Endothelial cell of umbilical vein (primary cell): ENCODE measurements around the gene TNS4.

Experiments used
- CTCF ChIP-seq, 2 donors: IDR thresholded peaks; 1 replicate in 1 of 2; 2 replicates in 1 of 2; pipeline ENCODE4 v1.5.1; 2011; ENCODE audit warnings: low read length in 2 of 2, mild to moderate bottlenecking in 2 of 2, moderate library complexity in 2 of 2, control low read depth in 1 of 2, inconsistent platforms in 1 of 2, low read depth in 1 of 2; ENCODE audit not compliant: insufficient read depth in 1 of 2; ENCODE audit errors: extremely low read depth in 1 of 2
- MAX ChIP-seq: IDR thresholded peaks from 2 replicates; pipeline ENCODE4 v1.6.1; 2011; ENCODE audit not compliant: insufficient read depth, insufficient read length
- POLR2A ChIP-seq: IDR thresholded peaks from 2 replicates; pipeline ENCODE4 v1.6.1; 2012; ENCODE audit warnings: low read depth, mild to moderate bottlenecking, control low read depth, low read length
- POLR2AphosphoS5 ChIP-seq: IDR thresholded peaks from 2 replicates; pipeline ENCODE4 v1.6.1; 2012; ENCODE audit warnings: low read depth, mild to moderate bottlenecking, control low read depth, low read length, moderate library complexity; ENCODE audit not compliant: insufficient read depth

GRCh38 chr17:40430272-40431230 is 70.9 kb downstream of the TNS4 start:
- no peak for TF ChIP-seq CTCF (IDR thresholded peaks at IDR 0.05; ENCODE audit: extremely low read depth in 1 of 2, insufficient read depth in 1 of 2, low read depth in 1 of 2, low read length in 2 of 2)
- TF ChIP-seq POLR2A: no peak
- TF ChIP-seq POLR2AphosphoS5: no peak
- no peak for TF ChIP-seq MAX
